ENCODE measurements around the gene SEC14L1.

SEC14L1 gene

DNA sequence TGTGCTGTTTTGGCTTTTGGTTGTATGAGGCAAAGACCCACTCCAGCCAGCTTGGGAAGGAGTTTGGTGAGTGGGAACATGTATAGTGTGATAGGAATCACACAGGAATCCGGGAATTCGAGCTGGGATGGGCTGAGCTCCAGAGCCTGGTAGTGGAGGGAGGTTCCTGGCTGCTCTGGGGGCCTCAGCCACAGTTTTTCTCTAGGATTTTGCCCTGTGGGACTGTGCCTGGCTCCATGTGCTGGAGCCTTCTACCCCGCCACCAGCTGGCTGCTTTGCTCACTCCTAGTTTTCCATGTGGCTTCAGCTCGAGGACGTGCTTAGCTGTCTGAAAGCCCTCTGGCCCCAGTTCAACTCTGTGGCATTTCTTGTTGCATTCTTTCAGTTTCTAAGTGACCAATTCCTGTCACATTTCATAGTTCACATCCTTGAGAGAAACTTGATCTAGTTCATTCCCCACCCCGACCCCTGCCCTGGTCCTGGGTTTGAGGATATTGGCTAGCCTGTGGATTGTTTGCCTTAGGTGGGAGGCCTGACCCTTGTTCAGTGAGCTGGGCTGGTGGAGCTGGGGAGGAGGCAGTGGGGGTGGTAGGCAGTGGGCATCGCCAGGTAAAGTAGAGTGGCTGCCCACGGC lies 5.0 kb downstream of the SEC14L1 start:
- TF ChIP-seq, protein P1, sequence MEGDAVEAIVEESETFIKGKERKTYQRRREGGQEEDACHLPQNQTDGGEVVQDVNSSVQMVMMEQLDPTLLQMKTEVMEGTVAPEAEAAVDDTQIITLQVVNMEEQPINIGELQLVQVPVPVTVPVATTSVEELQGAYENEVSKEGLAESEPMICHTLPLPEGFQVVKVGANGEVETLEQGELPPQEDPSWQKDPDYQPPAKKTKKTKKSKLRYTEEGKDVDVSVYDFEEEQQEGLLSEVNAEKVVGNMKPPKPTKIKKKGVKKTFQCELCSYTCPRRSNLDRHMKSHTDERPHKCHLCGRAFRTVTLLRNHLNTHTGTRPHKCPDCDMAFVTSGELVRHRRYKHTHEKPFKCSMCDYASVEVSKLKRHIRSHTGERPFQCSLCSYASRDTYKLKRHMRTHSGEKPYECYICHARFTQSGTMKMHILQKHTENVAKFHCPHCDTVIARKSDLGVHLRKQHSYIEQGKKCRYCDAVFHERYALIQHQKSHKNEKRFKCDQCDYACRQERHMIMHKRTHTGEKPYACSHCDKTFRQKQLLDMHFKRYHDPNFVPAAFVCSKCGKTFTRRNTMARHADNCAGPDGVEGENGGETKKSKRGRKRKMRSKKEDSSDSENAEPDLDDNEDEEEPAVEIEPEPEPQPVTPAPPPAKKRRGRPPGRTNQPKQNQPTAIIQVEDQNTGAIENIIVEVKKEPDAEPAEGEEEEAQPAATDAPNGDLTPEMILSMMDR (conservative IDR thresholded peaks at IDR 0.05), result no peak
- TF ChIP-seq ZFX (IDR thresholded peaks at IDR 0.05), result no peak
- H3K27ac ChIP-seq, result no peak overlapping the region

DNA sequence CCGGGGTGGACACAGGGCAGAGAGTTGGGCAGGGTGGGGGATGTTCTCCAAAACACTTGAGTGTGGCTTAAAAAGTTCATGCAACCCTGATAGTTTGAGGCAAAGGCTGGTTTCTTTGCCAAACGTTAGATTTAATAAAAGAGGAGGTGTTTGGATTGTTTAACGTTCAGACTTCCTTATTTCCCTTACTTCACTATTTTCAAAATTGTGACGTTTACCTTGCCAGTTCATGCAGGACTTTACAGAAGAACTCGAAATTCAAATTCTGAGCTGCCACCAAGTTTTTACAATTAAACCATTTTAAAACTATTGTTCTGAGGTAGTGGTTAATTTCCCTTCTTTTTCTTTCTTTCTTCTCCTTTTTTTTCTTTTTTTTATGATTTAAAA lies 5.5 kb downstream of the SEC14L1 start:
- H3K27ac ChIP-seq, result no peak overlapping the region
- TF ChIP-seq, protein P1 (conservative IDR thresholded peaks at IDR 0.05), result no peak
- TF ChIP-seq ZFX (IDR thresholded peaks at IDR 0.05), result no peak

DNA sequence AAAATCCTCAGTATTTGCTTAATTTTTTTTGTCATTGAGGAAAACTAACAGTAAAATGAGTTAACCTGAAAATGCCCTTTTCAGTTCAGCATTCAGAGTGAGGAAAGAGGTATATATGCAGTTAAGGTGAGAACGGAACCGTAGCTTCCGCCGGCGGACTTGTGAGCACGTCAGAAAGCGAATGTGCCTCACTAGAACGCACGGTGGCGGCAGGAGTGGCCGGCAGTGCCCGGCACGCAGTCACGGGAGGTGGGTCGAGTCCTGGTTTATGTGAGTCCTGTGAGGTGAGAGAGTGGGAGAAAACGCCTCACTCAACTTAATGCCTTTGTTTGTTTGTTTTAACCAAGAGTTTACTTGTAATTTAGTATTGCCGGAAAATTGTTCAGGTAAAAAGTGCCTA lies 6.1 kb downstream of the SEC14L1 start:
- TF ChIP-seq ZFX (IDR thresholded peaks at IDR 0.05), result no peak
- TF ChIP-seq, protein P1 (conservative IDR thresholded peaks at IDR 0.05), result no peak

DNA sequence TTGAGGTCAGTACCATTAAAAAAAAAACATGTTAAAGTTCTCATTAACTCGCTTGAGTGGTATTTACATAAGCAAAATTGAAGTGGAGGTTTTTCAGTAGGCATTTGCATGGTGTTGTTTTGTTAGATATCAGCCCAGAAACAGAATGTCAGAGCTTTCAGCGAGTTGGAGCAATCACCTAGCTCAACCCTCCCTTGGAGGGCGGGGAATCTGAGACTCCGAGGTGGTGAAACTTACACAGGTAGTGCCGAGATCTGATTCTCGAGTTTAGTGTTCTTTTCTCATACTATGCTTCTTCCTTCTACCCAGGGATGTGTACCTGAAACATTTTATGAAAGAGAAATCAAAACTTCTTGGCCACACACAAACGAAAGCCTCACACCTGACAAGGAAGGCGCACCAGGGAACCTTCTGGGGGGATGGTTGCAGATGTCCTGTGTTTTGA lies 6.6 kb downstream of the SEC14L1 start:
- TF ChIP-seq, protein P1 (conservative IDR thresholded peaks at IDR 0.05), result no peak
- TF ChIP-seq ZFX (IDR thresholded peaks at IDR 0.05), result no peak
- H3K27ac ChIP-seq, result no peak overlapping the region

More for the DNA sequence above, 6.1 kb downstream of the SEC14L1 start:
- H3K27ac ChIP-seq, result no peak overlapping the region

DNA sequence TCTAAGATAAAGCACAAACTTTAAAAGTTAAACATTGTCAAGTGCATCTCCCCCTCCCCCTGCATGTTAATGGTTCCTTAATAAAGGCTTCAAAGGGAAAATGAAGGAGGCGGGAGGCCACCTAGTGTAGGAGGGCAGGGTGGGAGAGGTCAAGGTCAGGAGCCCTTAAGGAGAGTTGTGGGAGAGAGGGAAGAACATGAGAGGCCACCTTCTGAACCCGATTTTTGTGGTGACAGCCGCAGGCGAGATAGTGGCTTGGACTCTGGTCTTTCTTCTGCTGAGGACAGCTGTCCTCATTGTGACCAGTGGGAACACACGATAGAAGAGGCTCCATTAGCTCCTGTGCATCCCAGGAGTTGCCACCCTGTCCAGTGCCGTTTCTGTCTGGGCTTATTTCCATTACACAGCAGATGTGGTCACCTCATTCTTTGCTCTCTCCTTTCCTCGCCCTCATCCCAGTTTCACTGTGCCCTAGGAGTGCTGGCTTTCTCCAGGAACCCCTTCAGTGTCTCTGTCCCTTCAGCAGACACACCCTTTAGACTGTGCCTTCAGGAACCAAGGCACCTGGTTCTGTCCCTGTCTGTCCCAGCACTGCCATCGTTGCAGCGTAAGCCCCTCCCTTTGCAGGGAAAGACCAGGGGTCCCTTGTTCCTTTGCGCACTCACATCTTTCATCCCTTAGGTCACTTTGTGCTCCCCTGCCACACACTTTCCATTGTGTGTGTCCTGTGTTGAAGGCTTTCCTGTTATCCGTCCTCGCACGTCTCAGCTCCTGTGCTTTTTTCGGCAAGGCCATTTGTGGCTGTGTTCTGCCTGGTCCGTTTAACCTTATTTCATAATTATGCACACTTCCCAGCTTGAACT lies 7.5 kb downstream of the SEC14L1 start:
- TF ChIP-seq ZFX (IDR thresholded peaks at IDR 0.05), result no peak
- TF ChIP-seq, protein P1 (conservative IDR thresholded peaks at IDR 0.05), result no peak
- no peak overlapping the region for H3K27ac ChIP-seq

DNA sequence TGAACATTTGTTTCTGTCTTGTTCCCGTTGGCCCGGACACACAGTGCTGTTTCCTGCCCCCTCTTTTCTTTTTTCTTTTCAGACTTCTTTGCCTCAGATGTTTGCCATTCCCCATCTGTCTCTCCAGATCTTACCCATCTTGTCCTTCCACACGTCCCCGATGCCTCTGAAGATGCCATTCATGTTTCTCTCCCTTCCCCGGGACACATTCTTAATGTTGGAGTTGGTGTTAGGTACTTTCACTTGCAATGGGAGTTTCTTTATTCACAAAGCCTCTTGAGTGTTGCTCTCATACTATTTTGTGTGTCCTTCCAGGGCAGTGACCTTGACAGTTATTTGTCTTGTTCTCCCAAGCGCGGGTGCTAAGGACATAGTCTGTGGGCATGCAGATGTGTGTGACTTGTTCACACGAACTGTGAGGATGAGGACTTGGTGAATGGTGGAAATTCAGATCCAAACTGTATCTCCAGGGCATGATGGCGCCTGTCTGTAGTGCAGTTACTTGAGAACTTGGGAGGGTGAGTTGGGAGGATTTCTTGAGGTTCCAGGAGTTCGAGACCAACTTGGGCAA lies 8.3 kb downstream of the SEC14L1 start:
- TF ChIP-seq, protein P1 (conservative IDR thresholded peaks at IDR 0.05), result no peak
- TF ChIP-seq ZFX (IDR thresholded peaks at IDR 0.05), result no peak
- no peak overlapping the region for H3K27ac ChIP-seq

DNA sequence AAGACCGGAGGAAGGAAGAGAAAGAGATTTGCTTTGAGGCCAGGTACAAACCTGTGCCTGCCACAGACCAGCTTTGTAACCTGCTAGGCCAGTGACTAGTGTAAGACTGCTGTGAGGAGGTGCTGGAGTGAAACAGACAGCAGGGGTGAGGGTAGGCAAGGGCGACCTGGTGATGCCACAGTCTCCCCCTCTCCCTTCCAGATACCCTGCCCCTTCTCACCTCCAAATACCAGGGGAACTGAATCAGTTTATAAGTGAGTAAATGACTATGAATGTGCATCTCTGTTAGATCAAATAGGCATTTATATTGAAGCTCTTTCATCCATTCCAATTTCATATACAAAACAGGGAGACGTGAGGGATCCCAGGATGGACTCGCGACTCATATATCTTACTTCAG lies 9.4 kb downstream of the SEC14L1 start:
- TF ChIP-seq, protein P1 (conservative IDR thresholded peaks at IDR 0.05), result no peak
- no peak for TF ChIP-seq ZFX (IDR thresholded peaks at IDR 0.05)
- no peak overlapping the region for H3K27ac ChIP-seq

Data from C4-2B (cell line).